ENCODE measurements around the gene LITAFD. TPM values are rescaled to one million over a fixed set of nuclear protein-coding genes. Genes with fewer than 3 reads are reported as not detected.

The LITAFD gene
- total and polyA plus RNA-seq, 9 of the 15 experiments (the other 6 are each of a cell fraction or from before 2014, with no cell fraction given), result not detected

- ATAC-seq, result no peak
- WGBS (ENCODE audit: insufficient coverage, low coverage, missing lambda C conversion rate), result 89% methylated on average over 8 of the region's 8 CpGs
- BruUV-seq (replicated peaks), result no TSS peak
- CTCF ChIA-PET (ENCODE audit: low intra/inter-chr PET ratio), result no interaction called here
- Histone ChIP-seq H3K27ac (ENCODE audit: extremely low read depth, low read depth, low read length) (no peak overlapping the region), H3K9me3 (replicated peaks; ENCODE audit: control insufficient read depth, insufficient read depth, low read depth, low read length) (no peaks in the 10 kb centered on the region), H3K4me3 (no peak overlapping the region), H3K9me1 (ENCODE audit: control insufficient read depth, insufficient read depth, low read length) (no peaks in the 10 kb centered on the region), H2AFZ (ENCODE audit: low read depth, low read length) (no peak overlapping the region), H3K27me3 (ENCODE audit: control insufficient read depth in 2 of 2, insufficient read depth in 2 of 2, low read length in 2 of 2) (no peaks in the 10 kb centered on the region), H3K36me3 (ENCODE audit: control insufficient read depth, insufficient read depth, low read length) (peaks cover 78% of the 10 kb centered on the region; the same call in 2 of the 3 replicates), H3K9ac (ENCODE audit: insufficient read depth in 1 of 2, low read depth in 2 of 2, low read length in 2 of 2) (peak overlapping the region in 1 of 2 experiments; percentile 39; a peak in 1 of 4 replicates), H3K79me2 (ENCODE audit: control insufficient read depth, insufficient read depth, low read length) (peaks cover 2% of the 10 kb centered on the region; the same call in 1 of the 3 replicates), H4K20me1 (replicated peaks; ENCODE audit: control insufficient read depth, insufficient read depth, low read length) (no peaks in the 10 kb centered on the region), H3K4me1 (replicated peaks in 1 of 2; ENCODE audit: control insufficient read depth in 2 of 2, insufficient read depth in 2 of 2, low read length in 2 of 2) (peaks cover 0 to 4% of the 10 kb centered on the region in 2 experiments; a peak in 1 of 5 replicates), H3K4me2 (ENCODE audit: insufficient read depth, low read length) (no peak overlapping the region)
- intact Hi-C loops (cut with micrococcal nuclease) (no loop called here), in situ Hi-C loops (cut with MboI) (no loop called here)
- DNase-seq (ENCODE audit: extremely low read depth in 1 of 4, low spot score in 3 of 4), result no peak
- FAIRE-seq, result no peak
- no peak for TF ChIP-seq FOXM1 (IDR thresholded peaks at IDR 0.05; ENCODE audit: low read depth)
- no peak for TF ChIP-seq FOXM1 (CRISPR knock-in tag; IDR thresholded peaks at IDR 0.05; ENCODE audit: low read depth)
- no peak for TF ChIP-seq FOS (IDR thresholded peaks at IDR 0.05; ENCODE audit: extremely low read depth, insufficient read length)
- 0 out of 2 replicates have a peak, but pooled peaks have one; percentile 4 for TF ChIP-seq POLR2A (conservative IDR thresholded peaks at IDR 0.05)
- POLR2A ChIA-PET, result interaction anchor here (1.1 to 1.2 kb wide), 2 partner anchors 12 to 26 kb away, joined by 3 to 4 read pairs; no protein-coding TSS in a partner anchor
Measured at GRCh38 chr16:8848939-8849391, 33.2 kb upstream of the LITAFD start.

DNA sequence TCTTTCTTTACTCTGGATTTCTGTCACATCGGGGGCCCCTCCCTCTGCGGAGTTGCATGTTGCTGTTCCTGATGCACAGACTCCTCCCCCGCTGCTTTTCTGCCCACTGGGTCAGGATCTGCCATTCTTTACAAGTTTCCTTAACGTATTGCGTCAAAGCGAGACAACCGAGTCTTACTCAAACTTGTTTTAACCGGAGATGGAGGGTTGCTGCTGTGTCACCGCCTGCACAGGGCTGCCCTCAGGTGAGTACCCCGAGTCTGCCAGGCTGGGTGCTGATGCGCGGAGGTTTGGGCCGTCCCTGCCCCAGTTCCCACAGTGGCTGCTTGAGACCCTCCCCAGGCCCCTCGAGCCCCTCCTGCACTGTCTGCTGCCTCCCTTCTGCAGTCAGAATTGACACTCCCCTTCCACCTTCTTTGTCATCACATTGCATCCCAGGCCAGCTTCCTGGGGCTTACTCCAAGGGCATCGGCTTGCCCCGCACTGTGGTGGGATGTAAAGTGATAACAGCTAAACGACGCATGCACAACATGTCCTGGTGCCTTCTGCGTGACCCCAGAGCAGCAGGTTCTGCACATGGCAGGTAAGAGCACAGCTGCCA lies 32.6 kb upstream of the LITAFD start:
- Histone ChIP-seq H3K9ac (ENCODE audit: insufficient read depth in 1 of 2, low read depth in 2 of 2, low read length in 2 of 2) (no peak overlapping the region; a peak in 1 of 4 replicates), H3K9me1 (ENCODE audit: control insufficient read depth, insufficient read depth, low read length) (no peaks in the 10 kb centered on the region), H3K4me3 (no peak overlapping the region), H2AFZ (ENCODE audit: low read depth, low read length) (no peak overlapping the region), H3K27me3 (ENCODE audit: control insufficient read depth in 2 of 2, insufficient read depth in 2 of 2, low read length in 2 of 2) (no peaks in the 10 kb centered on the region), H3K27ac (ENCODE audit: extremely low read depth, low read depth, low read length) (no peak overlapping the region), H3K4me2 (ENCODE audit: insufficient read depth, low read length) (no peak overlapping the region), H3K9me3 (replicated peaks; ENCODE audit: control insufficient read depth, insufficient read depth, low read depth, low read length) (no peaks in the 10 kb centered on the region), H4K20me1 (replicated peaks; ENCODE audit: control insufficient read depth, insufficient read depth, low read length) (no peaks in the 10 kb centered on the region), H3K4me1 (replicated peaks in 1 of 2; ENCODE audit: control insufficient read depth in 2 of 2, insufficient read depth in 2 of 2, low read length in 2 of 2) (peaks cover 0 to 4% of the 10 kb centered on the region in 2 experiments; a peak in 1 of 5 replicates), H3K79me2 (ENCODE audit: control insufficient read depth, insufficient read depth, low read length) (peaks cover 2% of the 10 kb centered on the region; the same call in 1 of the 3 replicates), H3K36me3 (ENCODE audit: control insufficient read depth, insufficient read depth, low read length) (peaks cover 83% of the 10 kb centered on the region; the same call in 2 of the 3 replicates)
- BruUV-seq (replicated peaks), result no TSS peak
- 86% methylated on average over 18 of the region's 19 CpGs for WGBS (ENCODE audit: insufficient coverage, low coverage, missing lambda C conversion rate)
- TF ChIP-seq PTBP1 (IDR thresholded peaks at IDR 0.05; ENCODE audit: low read depth, low read length) (no peak), PHF21A (IDR thresholded peaks at IDR 0.05; ENCODE audit: borderline replicate concordance, low read depth) (no peak), RBM22 (IDR thresholded peaks at IDR 0.05; ENCODE audit: low read depth, low read length, poor library complexity, severe bottlenecking) (peak; percentile 25), ELK1 (CRISPR knock-in tag; IDR thresholded peaks at IDR 0.05) (no peak), HMGN3 (IDR thresholded peaks at IDR 0.05; ENCODE audit: borderline replicate concordance, extremely low read depth, insufficient read length, low read depth, low read length) (no peak), BCL6 (CRISPR knock-in tag; IDR thresholded peaks at IDR 0.05) (no peak), POLR2G (IDR thresholded peaks at IDR 0.05; ENCODE audit: low read depth, low read length) (peak; percentile 44), KDM4B (IDR thresholded peaks at IDR 0.05; ENCODE audit: borderline replicate concordance in 2 of 2, low read depth in 1 of 2) (no peak), JUNB (CRISPR knock-in tag; conservative IDR thresholded peaks at IDR 0.05) (no peak), HIVEP1 (CRISPR knock-in tag; IDR thresholded peaks at IDR 0.05) (no peak), POLR2A (conservative IDR thresholded peaks at IDR 0.05) (peak; percentile 5; the same call in 1 of the 2 replicates)
- no peak for FAIRE-seq
- no peak for DNase-seq (ENCODE audit: extremely low read depth in 1 of 4, low spot score in 3 of 4)
- intact Hi-C loops (cut with micrococcal nuclease), result no loop called here
- no peak for ATAC-seq
- in situ Hi-C loops (cut with MboI), result no loop called here
- CTCF ChIA-PET (ENCODE audit: low intra/inter-chr PET ratio), result no interaction called here
- POLR2A ChIA-PET, result interaction anchor here (0.8 to 1.2 kb wide), 4 partner anchors 10 to 26 kb away, joined by 3 to 4 read pairs (median 4); no protein-coding TSS in a partner anchor
